ENCODE measurements around the gene TMEM163.

TMEM163 gene

GRCh38 chr2:134438371-134438770, 280.4 kb downstream of the TMEM163 start:
- ATAC-seq (no peak), DNase-seq (no peak)
- Mint-ChIP-seq H3K4me3 (no peak overlapping the region), H3K27me3 (no peaks in the 10 kb centered on the region), H3K4me1 (no peaks in the 10 kb centered on the region), H3K27ac (no peak overlapping the region), H3K9me3 (no peaks in the 10 kb centered on the region), H3K36me3 (ENCODE audit: low read depth) (peaks cover 4% of the 10 kb centered on the region)

- DNase-seq (no peak), ATAC-seq (no peak)
- H3K36me3 Mint-ChIP-seq (ENCODE audit: low read depth) = peaks cover 12% of the 10 kb centered on the region
- no peak overlapping the region for H3K27ac Mint-ChIP-seq
- no peak overlapping the region for H3K4me3 Mint-ChIP-seq
- no peaks in the 10 kb centered on the region for H3K9me3 Mint-ChIP-seq
- H3K27me3 Mint-ChIP-seq = no peaks in the 10 kb centered on the region
- no peaks in the 10 kb centered on the region for H3K4me1 Mint-ChIP-seq
Measured at GRCh38 chr2:134436706-134437105, 282.1 kb downstream of the TMEM163 start.

- H3K27me3 Mint-ChIP-seq = no peaks in the 10 kb centered on the region
- H3K9me3 Mint-ChIP-seq = no peaks in the 10 kb centered on the region
- H3K4me3 Mint-ChIP-seq = no peak overlapping the region
Measured at GRCh38 chr2:134435936-134436335, 282.9 kb downstream of the TMEM163 start.

GRCh38 chr2:134435505-134435904, 283.3 kb downstream of the TMEM163 start:
- no peak overlapping the region for H3K4me3 Mint-ChIP-seq
- no peak for ATAC-seq
- H3K36me3 Mint-ChIP-seq (ENCODE audit: low read depth) = peaks cover 15% of the 10 kb centered on the region
- no peaks in the 10 kb centered on the region for H3K27me3 Mint-ChIP-seq
- DNase-seq = no peak
- no peaks in the 10 kb centered on the region for H3K4me1 Mint-ChIP-seq
- H3K9me3 Mint-ChIP-seq = no peaks in the 10 kb centered on the region
- no peak overlapping the region for H3K27ac Mint-ChIP-seq

More at GRCh38 chr2:134435936-134436335, 282.9 kb downstream of the TMEM163 start:
- Mint-ChIP-seq H3K27ac (no peak overlapping the region), H3K36me3 (ENCODE audit: low read depth) (peaks cover 14% of the 10 kb centered on the region), H3K4me1 (no peaks in the 10 kb centered on the region)
- ATAC-seq (no peak), DNase-seq (no peak)

GRCh38 chr2:134433979-134434378, 284.8 kb downstream of the TMEM163 start:
- no peak overlapping the region for H3K27ac Mint-ChIP-seq
- no peaks in the 10 kb centered on the region for H3K4me1 Mint-ChIP-seq
- ATAC-seq (no peak), DNase-seq (no peak)
- H3K27me3 Mint-ChIP-seq = no peaks in the 10 kb centered on the region
- no peak overlapping the region for H3K4me3 Mint-ChIP-seq
- peaks cover 15% of the 10 kb centered on the region for H3K36me3 Mint-ChIP-seq (ENCODE audit: low read depth)
- no peaks in the 10 kb centered on the region for H3K9me3 Mint-ChIP-seq

- DNase-seq (no peak), ATAC-seq (no peak)
- Mint-ChIP-seq H3K9me3 (no peaks in the 10 kb centered on the region), H3K4me3 (no peak overlapping the region), H3K36me3 (ENCODE audit: low read depth) (peaks cover 15% of the 10 kb centered on the region), H3K4me1 (no peaks in the 10 kb centered on the region), H3K27me3 (no peaks in the 10 kb centered on the region), H3K27ac (no peak overlapping the region)
Measured at GRCh38 chr2:134433469-134433868, 285.3 kb downstream of the TMEM163 start.

GRCh38 chr2:134432435-134432883, 286.3 kb downstream of the TMEM163 start:
- Mint-ChIP-seq H3K36me3 (ENCODE audit: low read depth) (peaks cover 15% of the 10 kb centered on the region), H3K9me3 (no peaks in the 10 kb centered on the region), H3K4me1 (no peaks in the 10 kb centered on the region), H3K4me3 (no peak overlapping the region), H3K27me3 (no peaks in the 10 kb centered on the region), H3K27ac (no peak overlapping the region)
- ATAC-seq = no peak
- DNase-seq = no peak

- DNase-seq (no peak), ATAC-seq (no peak)
- Mint-ChIP-seq H3K4me1 (no peaks in the 10 kb centered on the region), H3K4me3 (no peak overlapping the region), H3K27ac (no peak overlapping the region), H3K9me3 (no peaks in the 10 kb centered on the region), H3K36me3 (ENCODE audit: low read depth) (peaks cover 15% of the 10 kb centered on the region), H3K27me3 (no peaks in the 10 kb centered on the region)
Measured at GRCh38 chr2:134431838-134432434, 286.9 kb downstream of the TMEM163 start.

GRCh38 chr2:134429886-134430285, 288.9 kb downstream of the TMEM163 start:
- Mint-ChIP-seq H3K4me3 (no peak overlapping the region), H3K27ac (no peak overlapping the region), H3K36me3 (ENCODE audit: low read depth) (peaks cover 18% of the 10 kb centered on the region)

GRCh38 chr2:134426721-134427120, 292.1 kb downstream of the TMEM163 start:
- Mint-ChIP-seq H3K9me3 (no peaks in the 10 kb centered on the region), H3K27ac (no peak overlapping the region), H3K4me1 (no peaks in the 10 kb centered on the region), H3K4me3 (no peak overlapping the region), H3K27me3 (no peaks in the 10 kb centered on the region), H3K36me3 (ENCODE audit: low read depth) (peaks cover 17% of the 10 kb centered on the region)
- ATAC-seq (no peak), DNase-seq (no peak)

More at GRCh38 chr2:134429886-134430285, 288.9 kb downstream of the TMEM163 start:
- ATAC-seq (no peak), DNase-seq (no peak)
- Mint-ChIP-seq H3K9me3 (no peaks in the 10 kb centered on the region), H3K27me3 (no peaks in the 10 kb centered on the region), H3K4me1 (no peaks in the 10 kb centered on the region)

- ATAC-seq (no peak), DNase-seq (no peak)
- no peaks in the 10 kb centered on the region for H3K4me1 Mint-ChIP-seq
- H3K27me3 Mint-ChIP-seq = no peaks in the 10 kb centered on the region
- no peaks in the 10 kb centered on the region for H3K9me3 Mint-ChIP-seq
- H3K36me3 Mint-ChIP-seq (ENCODE audit: low read depth) = peaks cover 15% of the 10 kb centered on the region
- no peak overlapping the region for H3K4me3 Mint-ChIP-seq
- peak overlapping the region; percentile 20 for H3K27ac Mint-ChIP-seq
Measured at GRCh38 chr2:134425724-134426496, 292.9 kb downstream of the TMEM163 start.

GRCh38 chr2:134421556-134422328, 297.1 kb downstream of the TMEM163 start:
- H3K27ac Mint-ChIP-seq = no peak overlapping the region
- no peak for ATAC-seq
- no peaks in the 10 kb centered on the region for H3K9me3 Mint-ChIP-seq

GRCh38 chr2:134420920-134421319, 297.9 kb downstream of the TMEM163 start:
- no peak for DNase-seq
- H3K36me3 Mint-ChIP-seq (ENCODE audit: low read depth) = peaks cover 16% of the 10 kb centered on the region
- H3K4me1 Mint-ChIP-seq = peaks cover 2% of the 10 kb centered on the region
- H3K27ac Mint-ChIP-seq = no peak overlapping the region
- H3K4me3 Mint-ChIP-seq = no peak overlapping the region
- H3K9me3 Mint-ChIP-seq = no peaks in the 10 kb centered on the region
- H3K27me3 Mint-ChIP-seq = no peaks in the 10 kb centered on the region
- ATAC-seq = no peak

More at GRCh38 chr2:134421556-134422328, 297.1 kb downstream of the TMEM163 start:
- no peak overlapping the region for H3K4me3 Mint-ChIP-seq
- no peaks in the 10 kb centered on the region for H3K27me3 Mint-ChIP-seq
- H3K36me3 Mint-ChIP-seq (ENCODE audit: low read depth) = peaks cover 16% of the 10 kb centered on the region
- H3K4me1 Mint-ChIP-seq = peaks cover 2% of the 10 kb centered on the region
- DNase-seq = no peak

- H3K27me3 Mint-ChIP-seq = no peaks in the 10 kb centered on the region
- DNase-seq (no peak), ATAC-seq (no peak)
- H3K4me3 Mint-ChIP-seq = no peak overlapping the region
- peaks cover 2% of the 10 kb centered on the region for H3K4me1 Mint-ChIP-seq
- H3K9me3 Mint-ChIP-seq = no peaks in the 10 kb centered on the region
- H3K27ac Mint-ChIP-seq = no peak overlapping the region
- H3K36me3 Mint-ChIP-seq (ENCODE audit: low read depth) = peaks cover 12% of the 10 kb centered on the region
Measured at GRCh38 chr2:134420259-134420658, 298.5 kb downstream of the TMEM163 start.

Measured in activated naive CD8-positive, alpha-beta T cell treated with anti-CD3 and anti-CD28 coated beads, Interleukin-2, amount 50 U/mL, for 24 hours (primary cell).